Medulla oblongata (tissue), 1 donor: ENCODE data around the gene VIPR2.
A peak's percentile ranks its signal among the peaks of the same experiment; 100 is the strongest.

Source experiments
- DNase-seq: peaks from one replicate; pipeline ENCODE4 v3.0.0-alpha.2; 2015; ENCODE audit errors: extremely low spot score

VIPR2 gene

GRCh38 chr7:159158125-159158887 lies 13.6 kb upstream of the VIPR2 start:
- no peak for DNase-seq

- DNase-seq: no peak
These were observed 13.0 kb upstream of the VIPR2 start for GRCh38 chr7:159157714-159158113.

DNA sequence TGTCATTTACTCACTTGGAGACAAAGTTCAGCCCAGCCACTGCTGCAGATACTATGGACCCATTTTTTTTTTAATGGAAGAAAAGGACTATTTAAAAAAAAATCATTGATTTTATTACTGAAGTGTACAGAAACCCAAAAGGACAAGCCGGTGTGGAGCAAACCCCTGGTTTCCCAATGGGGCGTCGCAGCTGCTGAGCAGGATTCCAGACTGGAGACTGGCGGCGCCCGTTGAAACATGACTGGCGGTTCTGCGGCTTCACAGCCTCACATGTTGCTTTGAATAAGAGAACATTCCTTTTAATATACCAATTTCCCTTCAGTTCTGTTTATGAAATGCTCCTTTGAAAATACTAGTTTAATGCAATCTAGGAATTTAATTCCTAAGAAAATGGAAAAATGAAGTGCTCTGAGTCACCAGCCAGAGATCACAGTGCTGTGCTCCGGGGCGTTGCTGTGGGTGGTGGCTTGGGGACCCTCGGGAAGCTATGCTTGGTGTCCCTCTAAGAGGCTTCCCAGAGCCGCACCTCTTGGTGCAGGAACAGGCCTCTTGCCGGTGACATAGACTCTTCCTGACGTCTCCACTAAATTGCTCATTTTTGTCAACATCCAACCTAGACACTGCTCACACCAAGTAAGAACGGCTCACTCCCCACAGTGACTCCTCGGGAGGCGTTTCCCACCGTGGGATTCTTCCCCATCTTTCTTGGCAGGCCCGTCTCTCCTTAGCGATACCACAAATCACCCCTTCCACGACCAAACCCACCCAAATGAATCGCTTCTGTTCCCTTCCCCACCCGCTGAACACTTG lies 12.0 kb upstream of the VIPR2 start:
- no peak for DNase-seq

- peak; percentile 5 for DNase-seq
These were observed 10.7 kb upstream of the VIPR2 start for GRCh38 chr7:159155410-159155809.

GRCh38 chr7:159154243-159154642 lies 9.6 kb upstream of the VIPR2 start:
- DNase-seq: no peak

GRCh38 chr7:159153511-159153910 lies 8.8 kb upstream of the VIPR2 start:
- no peak for DNase-seq

DNA sequence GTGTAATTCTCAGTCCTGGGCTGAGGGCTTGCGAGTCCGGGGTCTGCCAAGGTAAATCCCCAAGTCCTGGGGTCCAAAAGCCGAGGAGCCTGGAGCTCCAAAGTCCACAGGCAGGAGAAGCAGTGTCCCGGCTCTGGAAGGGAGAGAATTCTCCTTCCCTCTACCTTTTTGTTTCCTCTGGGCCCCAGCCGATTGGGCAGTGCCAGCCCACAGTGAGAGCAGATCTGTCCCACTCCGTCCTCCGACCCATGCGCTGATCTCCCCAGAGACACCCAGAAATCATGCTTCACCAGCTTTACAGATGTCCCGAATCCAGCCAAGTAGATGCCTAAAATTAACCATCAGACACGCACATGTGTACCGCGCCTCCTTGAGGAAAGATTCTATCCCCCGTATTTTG lies 8.1 kb upstream of the VIPR2 start:
- DNase-seq: no peak

- DNase-seq: no peak
These were observed 6.6 kb upstream of the VIPR2 start for GRCh38 chr7:159151231-159151630.

DNA sequence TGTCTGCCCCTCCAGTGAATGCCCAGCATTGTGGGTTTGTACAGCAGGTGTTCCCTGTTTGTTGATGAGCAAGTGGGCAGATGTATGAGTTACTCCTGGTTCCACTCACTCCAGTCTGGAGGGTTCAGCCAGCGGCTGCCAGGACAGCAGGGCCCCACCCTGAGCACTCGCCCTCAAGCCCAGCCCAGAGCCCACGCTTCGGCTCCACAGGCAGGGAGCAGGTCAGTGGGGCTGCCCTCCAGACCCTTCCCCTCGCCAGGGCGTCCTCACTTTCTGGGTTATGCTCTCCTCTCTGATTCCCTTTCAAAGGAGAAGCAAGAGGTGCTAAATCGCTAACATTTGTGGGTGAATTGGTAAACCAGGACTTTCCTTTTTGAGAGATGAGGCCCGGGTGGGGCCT lies 4.8 kb upstream of the VIPR2 start:
- no peak for DNase-seq

- no peak for DNase-seq
These were observed 4.0 kb upstream of the VIPR2 start for GRCh38 chr7:159148430-159149395.

DNA sequence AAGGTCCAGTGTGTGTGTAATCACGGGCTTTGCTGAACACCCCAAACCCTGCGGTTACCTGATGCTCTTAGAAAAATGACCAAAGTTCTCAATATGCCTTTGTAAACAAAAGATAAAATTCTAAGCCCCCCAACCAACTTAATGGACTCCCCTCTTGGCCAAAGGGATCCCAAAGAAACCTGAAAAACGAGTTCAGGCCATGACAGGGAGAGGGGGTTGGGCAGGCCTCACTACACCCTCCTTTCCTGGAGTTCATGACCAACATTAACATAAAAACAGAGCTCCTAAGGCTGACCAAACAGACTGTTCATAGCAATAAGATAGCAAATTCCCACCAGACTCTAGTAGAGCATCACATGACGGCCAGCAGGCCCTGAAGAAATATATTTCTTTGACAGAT lies 3.0 kb upstream of the VIPR2 start:
- no peak for DNase-seq

GRCh38 chr7:159147246-159147645 lies 2.6 kb upstream of the VIPR2 start:
- DNase-seq: no peak

GRCh38 chr7:159146084-159146858 lies 1.6 kb upstream of the VIPR2 start:
- no peak for DNase-seq

DNA sequence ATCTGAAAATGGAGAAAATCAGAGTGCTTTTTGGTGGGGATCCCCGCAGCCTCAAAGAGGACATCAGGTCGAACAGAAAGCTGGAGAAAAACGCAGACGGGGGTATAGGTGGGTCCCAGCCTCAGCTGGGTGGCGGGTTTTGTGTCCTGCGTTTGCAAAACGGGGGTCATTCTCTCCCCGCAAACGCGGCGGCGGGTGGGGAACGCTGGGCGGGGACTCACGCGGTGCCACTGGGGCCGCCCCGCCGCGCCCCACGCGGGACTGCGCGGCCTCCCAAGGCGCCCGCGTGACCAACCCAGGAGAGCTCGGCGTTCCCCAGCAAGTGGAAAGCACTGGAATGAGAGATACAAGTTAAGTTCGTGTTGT lies 806 bp upstream of the VIPR2 start:
- DNase-seq: no peak

- DNase-seq: no peak
These were observed 598 bp downstream of the VIPR2 start for GRCh38 chr7:159143780-159144757.

DNA sequence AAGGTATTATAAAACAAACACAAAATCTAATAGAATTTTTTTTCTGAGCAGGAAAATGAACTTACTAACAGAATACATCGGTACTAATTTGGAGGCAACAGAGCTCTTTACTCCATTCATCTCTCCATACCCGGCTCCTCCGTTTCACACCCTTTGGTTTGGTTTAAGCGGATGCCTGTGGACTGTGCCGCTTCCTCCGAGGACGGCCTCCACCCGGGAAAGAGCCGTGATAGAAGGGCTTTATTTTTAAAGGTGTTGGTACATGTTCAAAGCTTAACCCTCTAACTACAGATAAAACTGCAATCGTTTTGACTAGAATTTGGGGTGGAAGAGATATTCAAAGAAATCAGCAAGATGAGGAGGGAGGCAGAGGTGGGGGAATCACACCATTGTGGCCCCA lies 1.9 kb downstream of the VIPR2 start:
- no peak for DNase-seq

- no peak for DNase-seq
These were observed 2.5 kb downstream of the VIPR2 start for GRCh38 chr7:159142199-159142598.

GRCh38 chr7:159141660-159142059 lies 3.0 kb downstream of the VIPR2 start:
- no peak for DNase-seq

- no peak for DNase-seq
These were observed 3.5 kb downstream of the VIPR2 start for GRCh38 chr7:159141167-159141566.
